Measurements from ENCODE around the gene ZRANB1.

The ZRANB1 gene

GRCh38 chr10:124972637-124973036 lies 30.7 kb downstream of the ZRANB1 start:
- H3K27me3 ChIP-seq (ENCODE audit: insufficient read depth, low read length): no peaks in the 10 kb centered on the region
- TF ChIP-seq CTCF (IDR thresholded peaks at IDR 0.05; ENCODE audit: low read length): no peak
- TF ChIP-seq EZH2 (IDR thresholded peaks at IDR 0.05; ENCODE audit: borderline replicate concordance, low read length): no peak
- no peak overlapping the region for H3K27ac ChIP-seq (ENCODE audit: low read depth, low read length, poor library complexity, severe bottlenecking)
- peaks cover 18% of the 10 kb centered on the region for H3K4me1 ChIP-seq (ENCODE audit: insufficient read depth, low read length, severe bottlenecking)
- H3K4me2 ChIP-seq (ENCODE audit: low read length): no peak overlapping the region
- peaks cover 5% of the 10 kb centered on the region; the same call in 1 of the 2 replicates for H3K79me2 ChIP-seq (ENCODE audit: insufficient read depth, low read length)
- H3F3A ChIP-seq (ENCODE audit: insufficient read depth, low read length): no peaks in the 10 kb centered on the region
- peaks cover 29% of the 10 kb centered on the region; the same call in 1 of the 2 replicates for H3K36me3 ChIP-seq (ENCODE audit: insufficient read depth, low read length)
- no peaks in the 10 kb centered on the region for H3K9me2 ChIP-seq (ENCODE audit: low read depth, low read length)
- no peak overlapping the region for H3K4me3 ChIP-seq (ENCODE audit: low read depth, low read length, poor library complexity, severe bottlenecking)
- no peaks in the 10 kb centered on the region for H4K20me1 ChIP-seq (ENCODE audit: insufficient read depth, low read length)
- H3K9ac ChIP-seq (ENCODE audit: low read length): no peak overlapping the region
- H2AFZ ChIP-seq (ENCODE audit: low read length): no peak overlapping the region
- no peaks in the 10 kb centered on the region for H3K9me3 ChIP-seq (ENCODE audit: low read length)

- no peaks in the 10 kb centered on the region for H3K27me3 ChIP-seq (ENCODE audit: insufficient read depth, low read length)
- H3K4me2 ChIP-seq (ENCODE audit: low read length): no peak overlapping the region
- no peaks in the 10 kb centered on the region for H3K9me2 ChIP-seq (ENCODE audit: low read depth, low read length)
- no peak overlapping the region for H3K4me3 ChIP-seq (ENCODE audit: low read depth, low read length, poor library complexity, severe bottlenecking)
- H2AFZ ChIP-seq (ENCODE audit: low read length): no peak overlapping the region
- H3K36me3 ChIP-seq (ENCODE audit: insufficient read depth, low read length): peaks cover 22% of the 10 kb centered on the region; the same call in 1 of the 2 replicates
- H3F3A ChIP-seq (ENCODE audit: insufficient read depth, low read length): no peaks in the 10 kb centered on the region
- H3K9ac ChIP-seq (ENCODE audit: low read length): no peak overlapping the region
- H3K4me1 ChIP-seq (ENCODE audit: insufficient read depth, low read length, severe bottlenecking): peaks cover 18% of the 10 kb centered on the region
- H3K79me2 ChIP-seq (ENCODE audit: insufficient read depth, low read length): peaks cover 5% of the 10 kb centered on the region; the same call in 1 of the 2 replicates
- H3K9me3 ChIP-seq (ENCODE audit: low read length): no peaks in the 10 kb centered on the region
- no peak overlapping the region for H3K27ac ChIP-seq (ENCODE audit: low read depth, low read length, poor library complexity, severe bottlenecking)
- H4K20me1 ChIP-seq (ENCODE audit: insufficient read depth, low read length): no peaks in the 10 kb centered on the region
- TF ChIP-seq EZH2 (IDR thresholded peaks at IDR 0.05; ENCODE audit: borderline replicate concordance, low read length) (no peak), CTCF (IDR thresholded peaks at IDR 0.05; ENCODE audit: low read length) (no peak)
These were observed 32.2 kb downstream of the ZRANB1 start for GRCh38 chr10:124974131-124974530.

GRCh38 chr10:124975977-124976514 lies 34.1 kb downstream of the ZRANB1 start:
- Histone ChIP-seq H3K27ac (ENCODE audit: low read depth, low read length, poor library complexity, severe bottlenecking) (no peak overlapping the region), H3K27me3 (ENCODE audit: insufficient read depth, low read length) (no peaks in the 10 kb centered on the region), H3K9me3 (ENCODE audit: low read length) (no peaks in the 10 kb centered on the region), H3K9ac (ENCODE audit: low read length) (no peak overlapping the region), H3K4me3 (ENCODE audit: low read depth, low read length, poor library complexity, severe bottlenecking) (no peak overlapping the region), H3K9me2 (ENCODE audit: low read depth, low read length) (no peaks in the 10 kb centered on the region), H3K4me1 (ENCODE audit: insufficient read depth, low read length, severe bottlenecking) (peaks cover 6% of the 10 kb centered on the region), H4K20me1 (ENCODE audit: insufficient read depth, low read length) (no peaks in the 10 kb centered on the region), H2AFZ (ENCODE audit: low read length) (no peak overlapping the region), H3K36me3 (ENCODE audit: insufficient read depth, low read length) (peaks cover 22% of the 10 kb centered on the region; the same call in 1 of the 2 replicates), H3K4me2 (ENCODE audit: low read length) (no peak overlapping the region), H3F3A (ENCODE audit: insufficient read depth, low read length) (no peaks in the 10 kb centered on the region), H3K79me2 (ENCODE audit: insufficient read depth, low read length) (peaks cover 5% of the 10 kb centered on the region; the same call in 1 of the 2 replicates)
- TF ChIP-seq CTCF (IDR thresholded peaks at IDR 0.05; ENCODE audit: low read length): no peak
- TF ChIP-seq EZH2 (IDR thresholded peaks at IDR 0.05; ENCODE audit: borderline replicate concordance, low read length): no peak

Data from OCI-LY1 (cell line).